ENCODE measurements around the gene PRDM12.

- TF ChIP-seq CTCF (optimal IDR thresholded peaks at IDR 0.05 in 1 of 3, IDR thresholded peaks at IDR 0.05 in 1 of 3, conservative IDR thresholded peaks at IDR 0.05 in 1 of 3; ENCODE audit: extremely low read depth in 1 of 3, insufficient read depth in 2 of 3, low read length in 3 of 3) (no peak), EZH2 (IDR thresholded peaks at IDR 0.05; ENCODE audit: low read length) (no peak)
These were observed 48.3 kb downstream of the PRDM12 start for GRCh38 chr9:130712564-130713285.
